PC-3 (cell line): ENCODE measurements around the gene PGS1.

Source experiments
- EZH2 ChIP-seq: fragments of 300-600 bp; sonication (generic); IDR thresholded peaks from one replicate; pipeline ENCODE4 v1.6.1; 2017; ENCODE audit warnings: antibody characterized with exemption, mild to moderate bottlenecking, low read length; ENCODE audit not compliant: unreplicated experiment
- EZH2phosphoT487 ChIP-seq: fragments of 300-600 bp; sonication (generic); IDR thresholded peaks from 2 replicates; pipeline ENCODE4 v1.6.1; 2018; ENCODE audit warnings: mild to moderate bottlenecking, antibody characterized with exemption, low read length, borderline replicate concordance
- TF ChIP-seq, protein P1 (sequence below): fragments of 300-600 bp; sonication (generic); conservative IDR thresholded peaks from 2 replicates; pipeline ENCODE4 v1.5.1; 2017; ENCODE audit warnings: antibody characterized with exemption, low read depth, mild to moderate bottlenecking, low read length

GRCh38 chr17:78421534-78422266 lies 43.3 kb downstream of the PGS1 start:
- TF ChIP-seq, protein P1, sequence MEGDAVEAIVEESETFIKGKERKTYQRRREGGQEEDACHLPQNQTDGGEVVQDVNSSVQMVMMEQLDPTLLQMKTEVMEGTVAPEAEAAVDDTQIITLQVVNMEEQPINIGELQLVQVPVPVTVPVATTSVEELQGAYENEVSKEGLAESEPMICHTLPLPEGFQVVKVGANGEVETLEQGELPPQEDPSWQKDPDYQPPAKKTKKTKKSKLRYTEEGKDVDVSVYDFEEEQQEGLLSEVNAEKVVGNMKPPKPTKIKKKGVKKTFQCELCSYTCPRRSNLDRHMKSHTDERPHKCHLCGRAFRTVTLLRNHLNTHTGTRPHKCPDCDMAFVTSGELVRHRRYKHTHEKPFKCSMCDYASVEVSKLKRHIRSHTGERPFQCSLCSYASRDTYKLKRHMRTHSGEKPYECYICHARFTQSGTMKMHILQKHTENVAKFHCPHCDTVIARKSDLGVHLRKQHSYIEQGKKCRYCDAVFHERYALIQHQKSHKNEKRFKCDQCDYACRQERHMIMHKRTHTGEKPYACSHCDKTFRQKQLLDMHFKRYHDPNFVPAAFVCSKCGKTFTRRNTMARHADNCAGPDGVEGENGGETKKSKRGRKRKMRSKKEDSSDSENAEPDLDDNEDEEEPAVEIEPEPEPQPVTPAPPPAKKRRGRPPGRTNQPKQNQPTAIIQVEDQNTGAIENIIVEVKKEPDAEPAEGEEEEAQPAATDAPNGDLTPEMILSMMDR: peak; percentile 99
- TF ChIP-seq EZH2phosphoT487 (no peak), EZH2 (no peak)
